GM23248 (cell line): ENCODE results near the gene GTF2A2. TPM values are rescaled to one million over a fixed set of nuclear protein-coding genes. Genes with fewer than 3 reads are reported as not detected.
A peak's percentile ranks its signal among the peaks of the same experiment; 100 is the strongest.

Experiments used
- DNase-seq: peaks from one replicate; pipeline ENCODE4 v3.0.0-alpha.2; 2015
- H2AFZ ChIP-seq: fragments of 200-600 bp; sonication (generic); 2 replicates; pipeline ENCODE4 v1.6.1; 2016; ENCODE audit warnings: antibody characterized with exemption
- H3F3A ChIP-seq: fragments of 200-600 bp; sonication (generic); 2 replicates; pipeline ENCODE4 v1.6.1; 2016; ENCODE audit warnings: mild to moderate bottlenecking, antibody characterized with exemption, mixed run types; ENCODE audit not compliant: insufficient read depth
- H3K27ac ChIP-seq: fragments of 200-600 bp; sonication (generic); 2 replicates; pipeline ENCODE4 v1.5.1; 2016; ENCODE audit warnings: mild to moderate bottlenecking
- H3K27me3 ChIP-seq: fragments of 200-600 bp; sonication (generic); replicated peaks from 2 replicates; pipeline ENCODE4 v1.6.1; 2016; ENCODE audit warnings: mild to moderate bottlenecking; ENCODE audit not compliant: insufficient read depth
- H3K36me3 ChIP-seq: fragments of 200-600 bp; sonication (generic); 2 replicates; pipeline ENCODE4 v1.6.1; 2016; ENCODE audit warnings: low read depth, mild to moderate bottlenecking
- H3K4me1 ChIP-seq: fragments of 200-600 bp; sonication (generic); 2 replicates; pipeline ENCODE4 v1.6.1; 2016; ENCODE audit warnings: mild to moderate bottlenecking; ENCODE audit not compliant: insufficient read depth
- H3K4me2 ChIP-seq: fragments of 200-600 bp; sonication (generic); one replicate; pipeline ENCODE4 v1.6.1; 2016; ENCODE audit warnings: mild to moderate bottlenecking; ENCODE audit not compliant: unreplicated experiment
- H3K4me3 ChIP-seq: fragments of 200-600 bp; sonication (generic); 2 replicates; pipeline ENCODE4 v1.5.1; 2016; ENCODE audit warnings: mild to moderate bottlenecking
- H3K79me2 ChIP-seq: fragments of 200-600 bp; sonication (generic); 2 replicates; pipeline ENCODE4 v1.6.1; 2016; ENCODE audit warnings: mild to moderate bottlenecking; ENCODE audit not compliant: insufficient read depth
- H3K9ac ChIP-seq: fragments of 200-600 bp; sonication (generic); 2 replicates; pipeline ENCODE4 v1.6.1; 2016; ENCODE audit warnings: mild to moderate bottlenecking
- H3K9me2 ChIP-seq: fragments of 200-600 bp; sonication (generic); 2 replicates; pipeline ENCODE4 v1.6.1; 2016; ENCODE audit warnings: mixed run types, mild to moderate bottlenecking, moderate library complexity; ENCODE audit not compliant: insufficient read depth
- H3K9me3 ChIP-seq: fragments of 200-600 bp; sonication (generic); one replicate; pipeline ENCODE4 v1.6.1; 2017; ENCODE audit warnings: low read depth
- H4K20me1 ChIP-seq: fragments of 200-600 bp; sonication (generic); 2 replicates; pipeline ENCODE4 v1.6.0; 2016; ENCODE audit not compliant: insufficient read depth
- EZH2 ChIP-seq: fragments of 200-600 bp; sonication (generic); IDR thresholded peaks from 2 replicates; pipeline ENCODE4 v1.6.1; 2018; ENCODE audit warnings: antibody characterized with exemption, mild to moderate bottlenecking; ENCODE audit not compliant: insufficient read depth, poor library complexity, severe bottlenecking
- EZH2phosphoT487 ChIP-seq: fragments of 200-600 bp; sonication (generic); IDR thresholded peaks from 2 replicates; pipeline ENCODE4 v1.6.1; 2018; ENCODE audit warnings: antibody characterized with exemption, moderate library complexity, mild to moderate bottlenecking, low read depth; ENCODE audit not compliant: insufficient read depth
- WGBS, 2 experiments: methylation state at CpG; one replicate each; pipeline ENCODE4 v1.1.6; 2015 to 2017; ENCODE audit warnings: low lambda C conversion rate in 2 of 2, low coverage in 1 of 2; ENCODE audit errors: missing lambda C conversion rate in 2 of 2; 5-methylcytosine and 5-hydroxymethylcytosine counted together
- in situ Hi-C: fragments of 300-500 bp; cut with MboI; formaldehyde crosslinking; loops from 2 replicates; pipeline ENCODE4 v1.15.0; 2020
- polyA plus RNA-seq: library from polyadenylated mRNA; unstranded; fragments of >200 nt; fragmentation: Nextera tagmentation; extraction: Ambion mirVana; gene quantifications from 2 replicates; pipeline ENCODE4 v1.2.1, GENCODE V29; 2016
- total RNA-seq: library from RNA; depleted of rRNA; stranded (reverse); fragments of >200 nt; shearing (Covaris generic); gene quantifications from 2 replicates; pipeline ENCODE4 v1.2.3, GENCODE V29; 2014

GTF2A2 gene
- total and polyA plus RNA-seq, 2 experiments from 2014 or later = 30.8 to 247 TPM

DNA sequence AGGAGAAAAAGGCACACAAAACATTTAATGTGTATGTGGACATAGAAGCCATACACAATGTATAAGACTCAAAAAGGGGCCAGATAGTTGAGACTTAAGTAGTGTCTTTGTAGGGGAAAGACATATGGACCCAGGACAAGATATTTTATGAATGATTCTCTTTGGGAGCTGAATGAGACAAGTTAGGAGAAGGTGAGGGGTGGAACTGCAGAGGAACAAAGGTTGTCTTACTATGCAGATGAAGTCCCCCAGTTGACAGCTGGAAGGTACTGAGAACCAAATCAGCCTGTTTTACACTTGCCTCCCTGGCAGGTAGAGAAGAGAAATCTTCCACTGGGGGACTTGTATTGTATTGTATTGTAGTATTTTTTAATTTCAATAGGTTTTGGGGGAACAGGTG lies 60.7 kb downstream of the GTF2A2 start:
- Histone ChIP-seq H3K9me3 (no peaks in the 10 kb centered on the region), H3K9ac (no peak overlapping the region), H3K79me2 (no peaks in the 10 kb centered on the region), H3K4me3 (no peak overlapping the region), H3F3A (peaks cover 20% of the 10 kb centered on the region), H3K36me3 (no peaks in the 10 kb centered on the region), H4K20me1 (no peaks in the 10 kb centered on the region), H3K27me3 (no peaks in the 10 kb centered on the region; the same call in 1 of the 2 replicates), H3K4me2 (no peak overlapping the region), H3K9me2 (no peaks in the 10 kb centered on the region), H2AFZ (no peak overlapping the region), H3K4me1 (peaks cover 15% of the 10 kb centered on the region), H3K27ac (no peak overlapping the region)
- DNase-seq = no peak
- TF ChIP-seq EZH2phosphoT487 (no peak), EZH2 (no peak)
- in situ Hi-C loops = no loop called here

DNA sequence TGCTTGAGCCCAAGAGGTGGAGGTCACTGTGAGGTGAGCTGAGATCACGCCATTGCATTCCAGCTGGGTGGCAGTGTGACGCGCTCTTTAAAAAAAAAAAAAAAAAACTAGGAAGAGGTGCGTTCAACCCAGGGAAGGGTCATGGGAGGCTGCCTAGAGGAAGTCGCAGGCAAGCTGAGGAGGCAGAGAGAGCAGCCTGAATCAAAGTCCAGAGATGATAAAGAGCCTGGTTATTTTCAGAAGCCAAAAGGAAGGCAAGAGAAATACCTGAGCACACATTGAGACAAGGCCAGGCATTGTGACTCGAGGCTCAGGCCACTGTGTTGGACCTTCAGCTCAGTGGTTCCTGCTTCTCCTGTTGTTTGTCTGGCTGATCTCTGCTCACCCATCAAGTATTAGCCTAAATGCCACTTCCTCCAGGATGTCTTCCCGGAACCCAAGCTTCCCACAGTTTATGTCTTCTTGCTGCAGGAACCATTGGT lies 61.8 kb downstream of the GTF2A2 start:
- DNase-seq = no peak
- H3K9me2 ChIP-seq = no peaks in the 10 kb centered on the region
- no peak overlapping the region for H3K9ac ChIP-seq
- H3F3A ChIP-seq = peaks cover 20% of the 10 kb centered on the region
- in situ Hi-C loops = no loop called here
- no peaks in the 10 kb centered on the region; the same call in 1 of the 2 replicates for H3K27me3 ChIP-seq
- H3K9me3 ChIP-seq = no peaks in the 10 kb centered on the region
- 74 to 77% methylated on average over 7 of the region's 7 CpGs for WGBS, 2 experiments
- H3K36me3 ChIP-seq = no peaks in the 10 kb centered on the region
- H3K4me1 ChIP-seq = peaks cover 15% of the 10 kb centered on the region
- no peaks in the 10 kb centered on the region for H4K20me1 ChIP-seq
- H3K4me2 ChIP-seq = no peak overlapping the region
- peak overlapping the region; percentile 91 for H3K27ac ChIP-seq
- TF ChIP-seq EZH2 (no peak), EZH2phosphoT487 (no peak)
- H2AFZ ChIP-seq = no peak overlapping the region
- H3K4me3 ChIP-seq = no peak overlapping the region
- no peaks in the 10 kb centered on the region for H3K79me2 ChIP-seq

DNA sequence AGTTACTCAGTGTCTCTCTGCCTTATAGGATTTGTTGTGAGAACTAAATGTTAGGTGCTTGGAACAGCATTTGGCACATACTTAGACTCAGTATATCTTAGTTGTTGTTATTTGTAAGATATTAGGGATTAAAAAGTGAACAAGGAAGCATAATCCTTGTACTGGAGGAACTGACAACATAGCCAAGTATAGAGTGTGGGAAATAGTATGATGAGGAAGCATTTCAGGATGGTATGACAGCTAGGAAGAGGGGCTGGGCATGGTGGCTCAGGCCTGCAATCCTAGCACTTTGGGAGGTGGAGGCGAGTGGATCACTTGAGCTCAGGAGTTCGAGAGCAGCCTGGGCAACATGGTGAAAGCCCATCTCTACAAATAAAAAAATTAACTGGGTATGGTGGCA lies 62.3 kb downstream of the GTF2A2 start:
- Histone ChIP-seq H3K27me3 (no peaks in the 10 kb centered on the region; the same call in 1 of the 2 replicates), H3K79me2 (no peaks in the 10 kb centered on the region), H2AFZ (peak overlapping the region; percentile 74), H3K9me3 (no peaks in the 10 kb centered on the region), H3K4me2 (peak overlapping the region; percentile 8), H3K4me1 (peaks cover 15% of the 10 kb centered on the region), H3K9me2 (no peaks in the 10 kb centered on the region), H3K36me3 (no peaks in the 10 kb centered on the region), H3K9ac (peak overlapping the region; percentile 64), H3K4me3 (0 out of 2 replicates have a peak overlapping the region, but pooled peaks have one; percentile 9), H3K27ac (peak overlapping the region; percentile 91), H4K20me1 (no peaks in the 10 kb centered on the region), H3F3A (peaks cover 20% of the 10 kb centered on the region)
- DNase-seq = no peak
- in situ Hi-C loops = no loop called here
- no peak for TF ChIP-seq EZH2
- TF ChIP-seq EZH2phosphoT487 = no peak
- 86 to 92% methylated on average over 2 of the region's 2 CpGs for WGBS, 2 experiments

DNA sequence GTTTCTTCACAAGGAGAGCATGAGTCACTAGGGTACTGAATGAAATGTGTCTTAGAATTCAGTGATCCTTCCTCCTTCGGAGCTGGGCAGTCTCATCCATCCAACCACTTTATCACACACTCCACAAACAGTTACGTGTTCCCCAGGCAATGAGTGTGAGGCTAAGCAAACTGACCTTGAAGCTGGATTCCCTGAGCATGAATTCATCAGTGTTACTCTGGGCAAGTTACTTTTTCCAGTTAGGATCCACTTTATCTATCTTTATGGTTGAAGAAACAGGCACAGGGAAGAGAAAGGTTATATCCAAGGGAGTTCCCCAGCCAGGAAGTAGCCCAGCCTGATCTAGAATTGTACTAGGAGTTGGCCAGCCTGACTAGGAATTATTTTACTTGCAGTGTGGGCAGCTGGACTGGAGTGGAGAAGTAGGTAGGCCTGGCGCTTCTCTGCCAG lies 62.8 kb downstream of the GTF2A2 start:
- TF ChIP-seq EZH2 (no peak), EZH2phosphoT487 (no peak)
- Histone ChIP-seq H3K27ac (peak overlapping the region; percentile 91), H3K4me3 (0 out of 2 replicates have a peak overlapping the region, but pooled peaks have one; percentile 9), H4K20me1 (no peaks in the 10 kb centered on the region), H3K4me1 (peaks cover 15% of the 10 kb centered on the region), H3K9me2 (no peaks in the 10 kb centered on the region), H3K79me2 (no peaks in the 10 kb centered on the region), H3K27me3 (no peaks in the 10 kb centered on the region; the same call in 1 of the 2 replicates), H3K9ac (peak overlapping the region; percentile 64), H2AFZ (peak overlapping the region; percentile 74), H3K36me3 (no peaks in the 10 kb centered on the region), H3K4me2 (peak overlapping the region; percentile 8), H3F3A (peaks cover 20% of the 10 kb centered on the region), H3K9me3 (no peaks in the 10 kb centered on the region)
- in situ Hi-C loops = no loop called here
- DNase-seq = peak; percentile 91
- WGBS, 2 experiments = 39 to 43% methylated on average over 3 of the region's 3 CpGs

DNA sequence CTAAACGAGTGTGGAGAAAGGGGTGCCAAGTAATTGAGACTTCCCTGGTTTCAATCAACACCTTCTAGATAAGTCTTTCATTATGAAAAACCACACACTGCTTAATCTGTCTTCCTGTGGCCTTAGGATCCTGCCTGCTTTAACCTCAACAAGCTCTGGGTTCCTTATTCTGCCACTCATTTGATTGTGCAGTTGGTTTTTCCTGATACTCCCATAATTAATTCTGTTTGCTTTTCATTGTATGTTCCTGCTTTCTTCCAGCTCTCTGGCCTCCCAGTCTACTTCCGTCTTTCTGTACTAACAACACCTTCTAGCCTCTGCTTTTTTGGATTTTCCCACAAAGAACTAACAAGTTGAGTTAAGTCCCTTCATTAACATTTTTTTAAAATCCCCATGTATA lies 66.0 kb downstream of the GTF2A2 start:
- H3K4me3 ChIP-seq = no peak overlapping the region
- 0 out of 2 replicates have a peak, but pooled peaks cover 4% of the 10 kb centered on the region for H3K27me3 ChIP-seq
- peaks cover 20% of the 10 kb centered on the region for H3F3A ChIP-seq
- H3K4me1 ChIP-seq = peaks cover 15% of the 10 kb centered on the region
- in situ Hi-C loops = no loop called here
- no peak overlapping the region for H2AFZ ChIP-seq
- no peak overlapping the region for H3K9ac ChIP-seq
- no peaks in the 10 kb centered on the region for H3K79me2 ChIP-seq
- H3K9me2 ChIP-seq = no peaks in the 10 kb centered on the region
- no peaks in the 10 kb centered on the region for H4K20me1 ChIP-seq
- WGBS, 2 experiments = 9 to 14% methylated on average over 2 of the region's 2 CpGs
- H3K27ac ChIP-seq = no peak overlapping the region
- no peaks in the 10 kb centered on the region for H3K36me3 ChIP-seq
- TF ChIP-seq EZH2phosphoT487 (no peak), EZH2 (no peak)
- no peak overlapping the region for H3K4me2 ChIP-seq
- no peak for DNase-seq
- no peaks in the 10 kb centered on the region for H3K9me3 ChIP-seq
